GM19467 (cell line): ENCODE data around the gene ADAM29.
"Not testable (repeated sequence)": the region's sequence is repeated elsewhere in the genome, so short reads cannot be mapped to it uniquely, and the experiment has no call there.

Experiments used
- ATAC-seq: cut with Tn5 transposase; IDR thresholded peaks from one replicate; pipeline ENCODE4 v1.9.1; 2021; ENCODE audit warnings: mild to moderate bottlenecking, moderate library complexity; ENCODE audit not compliant: unreplicated experiment

Gene ADAM29

GRCh38 chr4:174918058-174918457, at the start of gene ADAM29:
ADAM29 (plus strand) TSS chr4:174918358; CDS start chr4:174975526, 57,168 bp downstream.
- ATAC-seq, result no peak

- ATAC-seq, result no peak
Observed at GRCh38 chr4:174869339-174869738, 48.8 kb upstream of the ADAM29 start.

- ATAC-seq, result no peak
Observed at GRCh38 chr4:174870311-174870710, 47.8 kb upstream of the ADAM29 start.

GRCh38 chr4:174871407-174871806, 46.8 kb upstream of the ADAM29 start:
- no peak for ATAC-seq

- not testable (repeated sequence) for ATAC-seq
Observed at GRCh38 chr4:174873146-174873545, 45.0 kb upstream of the ADAM29 start.

- ATAC-seq, result no peak
Observed at GRCh38 chr4:174873931-174874330, 44.2 kb upstream of the ADAM29 start.

- ATAC-seq, result no peak
Observed at GRCh38 chr4:174874898-174875297, 43.3 kb upstream of the ADAM29 start.

GRCh38 chr4:174880001-174880400, 38.2 kb upstream of the ADAM29 start:
- no peak for ATAC-seq

- ATAC-seq, result no peak
Observed at GRCh38 chr4:174882317-174882992, 35.7 kb upstream of the ADAM29 start.

- no peak for ATAC-seq
Observed at GRCh38 chr4:174907508-174907907, 10.7 kb upstream of the ADAM29 start.

GRCh38 chr4:174910271-174910670, 7.9 kb upstream of the ADAM29 start:
- ATAC-seq, result no peak

- ATAC-seq, result no peak
Observed at GRCh38 chr4:174912919-174913543, 5.1 kb upstream of the ADAM29 start.

- no peak for ATAC-seq
Observed at GRCh38 chr4:174919886-174920423, 1.8 kb downstream of the ADAM29 start.

GRCh38 chr4:174926958-174927357, 8.8 kb downstream of the ADAM29 start:
- no peak for ATAC-seq

GRCh38 chr4:174928174-174928573, 10.0 kb downstream of the ADAM29 start:
- peak; percentile 56 for ATAC-seq

- ATAC-seq, result peak; percentile 13
Observed at GRCh38 chr4:174928575-174929253, 10.6 kb downstream of the ADAM29 start.

- no peak for ATAC-seq
Observed at GRCh38 chr4:174929346-174929745, 11.2 kb downstream of the ADAM29 start.

GRCh38 chr4:174930895-174931294, 12.7 kb downstream of the ADAM29 start:
- no peak for ATAC-seq

GRCh38 chr4:174933083-174933482, 14.9 kb downstream of the ADAM29 start:
- no peak for ATAC-seq

GRCh38 chr4:174934360-174934759, 16.2 kb downstream of the ADAM29 start:
- no peak for ATAC-seq

- ATAC-seq, result no peak
Observed at GRCh38 chr4:174935607-174936006, 17.4 kb downstream of the ADAM29 start.

- ATAC-seq, result no peak
Observed at GRCh38 chr4:174940002-174940401, 21.8 kb downstream of the ADAM29 start.
